OCI-M2 (cell line): ENCODE data around the gene TOMM70.
A peak's percentile ranks its signal among the peaks of the same experiment; 100 is the strongest.
"Not testable (repeated sequence)": the region's sequence is repeated elsewhere in the genome, so short reads cannot be mapped to it uniquely, and the experiment has no call there.

Experiments
- DNase-seq: peaks from one replicate; lab custom pipeline; 2025; ENCODE audit not compliant: unreplicated experiment; lab: John Stamatoyannopoulos, UW

The TOMM70 gene

GRCh38 chr3:100368441-100368840 is 32.4 kb downstream of the TOMM70 start:
- DNase-seq = no peak

- no peak for DNase-seq
Observed at GRCh38 chr3:100366424-100366823, 34.5 kb downstream of the TOMM70 start.

DNA sequence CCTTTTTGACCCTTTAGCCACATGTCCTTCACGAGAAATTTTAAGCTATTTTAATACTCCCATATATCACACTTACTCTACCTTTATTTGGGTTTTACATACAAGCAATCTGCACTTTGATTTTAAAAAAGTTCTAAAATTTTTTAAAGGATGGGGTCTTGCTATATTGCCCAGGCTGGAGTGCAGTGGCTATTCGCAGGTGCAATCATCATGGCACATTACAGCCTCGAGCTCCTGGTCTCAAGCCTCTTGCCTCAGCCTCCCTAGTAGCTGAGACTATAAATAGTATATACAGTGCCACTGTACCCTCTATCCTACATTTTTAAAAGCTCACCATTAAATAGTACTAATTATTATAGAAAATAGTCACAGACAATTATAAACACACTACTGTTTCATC is 36.5 kb downstream of the TOMM70 start:
- DNase-seq = no peak

GRCh38 chr3:100361897-100362296 is 39.0 kb downstream of the TOMM70 start:
- DNase-seq = no peak

DNA sequence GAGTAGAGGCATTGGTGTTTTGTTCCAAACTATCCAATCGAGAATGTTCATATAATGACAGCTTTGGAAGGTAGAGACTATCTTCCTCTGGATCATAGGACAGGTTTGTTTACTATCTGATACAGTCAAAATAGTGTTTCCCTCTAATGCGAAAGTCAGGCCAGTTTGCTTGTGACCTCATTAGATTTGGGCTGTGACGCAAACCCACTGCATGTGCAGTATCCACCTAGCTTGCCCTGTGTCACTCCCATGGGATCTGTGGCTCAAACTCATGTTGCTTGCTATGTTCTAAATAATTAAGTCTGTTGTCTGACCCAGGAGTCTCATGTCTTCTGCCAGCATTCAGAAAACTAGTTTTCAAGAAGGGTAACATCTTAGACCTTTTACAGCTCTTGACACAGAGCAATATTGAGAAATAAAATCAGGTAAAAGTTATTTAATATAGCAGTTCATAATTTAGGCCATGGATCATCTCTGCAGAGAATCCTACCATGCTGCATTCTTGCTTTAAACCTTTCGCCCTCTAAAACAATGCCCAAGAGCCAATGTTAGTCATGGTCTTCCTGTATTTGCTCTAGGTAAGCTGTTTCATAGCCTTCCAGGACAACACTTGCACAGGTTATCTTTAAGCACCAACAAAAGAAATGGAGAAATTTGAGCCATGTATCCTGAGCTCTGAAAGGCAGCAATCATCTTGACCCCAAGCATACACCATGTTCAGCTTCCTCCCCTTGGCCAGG is 40.0 kb downstream of the TOMM70 start:
- no peak for DNase-seq

DNA sequence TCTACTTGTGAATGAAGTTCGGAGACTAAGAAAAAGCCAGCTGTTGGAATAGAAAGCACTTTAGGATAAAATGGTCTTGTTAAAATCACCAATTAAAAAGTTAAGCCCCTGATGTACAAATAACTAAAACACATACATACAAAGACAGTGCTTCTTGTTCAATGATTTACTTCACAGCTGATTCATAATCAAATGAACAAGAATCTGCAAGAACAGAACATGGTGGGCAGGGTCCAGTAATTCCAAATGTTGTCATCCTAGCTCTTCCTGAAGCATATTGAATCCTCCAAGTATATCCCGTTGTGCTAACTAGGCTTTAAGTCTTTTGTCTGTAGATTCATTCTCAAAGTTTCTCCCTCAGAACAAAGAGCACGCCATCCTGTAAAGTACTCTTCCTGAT is 41.9 kb downstream of the TOMM70 start:
- DNase-seq = no peak

- DNase-seq = no peak
Observed at GRCh38 chr3:100358413-100358812, 42.5 kb downstream of the TOMM70 start.

DNA sequence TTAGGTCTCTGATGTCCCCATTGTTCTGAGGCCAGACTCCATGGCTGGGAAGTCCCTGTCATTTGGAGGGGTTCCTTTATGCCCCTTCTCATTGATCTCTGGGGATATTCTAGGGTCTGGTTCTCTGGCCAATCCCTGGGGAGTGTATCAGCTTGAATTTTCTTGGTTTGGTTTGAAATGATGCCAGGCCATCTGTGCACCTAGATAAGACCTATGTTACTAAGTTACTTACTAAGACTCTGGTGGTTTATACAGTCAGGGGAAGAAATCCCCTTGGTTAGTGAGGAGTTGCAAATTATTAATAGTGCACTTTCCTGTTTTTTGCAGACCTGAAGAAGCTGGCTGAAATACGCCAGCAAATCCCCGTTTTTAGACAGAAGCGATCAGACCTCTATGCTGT is 46.0 kb downstream of the TOMM70 start:
- no peak for DNase-seq

GRCh38 chr3:100352296-100353231 is 48.3 kb downstream of the TOMM70 start:
- no peak for DNase-seq

GRCh38 chr3:100351770-100352169 is 49.1 kb downstream of the TOMM70 start:
- not testable (repeated sequence) for DNase-seq

DNA sequence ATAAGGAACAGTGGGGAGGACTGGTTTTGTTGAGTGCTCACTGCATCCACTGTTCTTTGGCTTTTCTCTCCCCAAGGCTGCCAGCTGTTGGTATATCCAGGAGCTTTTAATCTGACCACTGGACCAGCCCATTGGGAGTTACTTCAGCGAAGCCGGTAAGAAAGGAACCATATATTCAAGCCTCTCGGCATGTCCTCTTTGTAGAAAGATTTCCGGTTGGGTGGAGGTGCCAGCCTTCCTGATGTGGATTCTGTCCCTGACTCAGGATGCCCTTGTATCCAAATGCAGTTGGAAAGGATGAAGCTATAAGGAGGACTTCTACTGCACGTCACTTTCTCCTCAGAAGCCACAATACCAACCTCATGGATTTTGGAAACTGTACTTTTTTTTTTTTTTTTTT is 52.2 kb downstream of the TOMM70 start:
- no peak for DNase-seq

GRCh38 chr3:100340527-100340926 is 60.4 kb downstream of the TOMM70 start:
- DNase-seq = no peak

GRCh38 chr3:100339786-100340185 is 61.1 kb downstream of the TOMM70 start:
- DNase-seq = no peak

DNA sequence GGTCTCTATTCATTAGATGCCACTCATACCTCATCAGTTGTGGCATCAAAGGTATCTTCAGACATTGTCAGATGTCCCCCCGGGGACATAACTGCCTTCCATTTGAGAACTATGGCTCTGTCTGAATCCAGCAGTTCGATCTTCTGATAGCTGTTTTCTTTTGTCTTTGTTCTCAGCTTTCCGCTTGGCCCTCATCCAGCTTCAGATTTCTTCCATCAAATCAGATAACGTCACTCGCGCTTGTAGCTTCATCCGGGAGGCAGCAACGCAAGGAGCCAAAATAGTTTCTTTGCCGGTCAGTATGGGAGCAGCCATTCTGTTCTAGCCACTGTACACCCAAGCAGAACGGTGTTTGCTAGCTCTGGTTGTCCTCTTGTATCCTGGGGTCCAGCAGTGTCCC is 62.0 kb downstream of the TOMM70 start:
- no peak for DNase-seq

- DNase-seq = not testable (repeated sequence)
Observed at GRCh38 chr3:100336229-100336628, 64.7 kb downstream of the TOMM70 start.

- DNase-seq = peak; percentile 38
Observed at GRCh38 chr3:100335434-100335833, 65.5 kb downstream of the TOMM70 start.

GRCh38 chr3:100334488-100335351 is 66.2 kb downstream of the TOMM70 start, which contains the start of gene NIT2:
TSS of gene NIT2 (plus strand) at chr3:100334757. CDS start at chr3:100334792, 35 bp downstream.
- peak; percentile 38 for DNase-seq

- no peak for DNase-seq
Observed at GRCh38 chr3:100333970-100334487, 66.9 kb downstream of the TOMM70 start.

- no peak for DNase-seq
Observed at GRCh38 chr3:100333051-100333450, 67.8 kb downstream of the TOMM70 start.

GRCh38 chr3:100331660-100332059 is 69.2 kb downstream of the TOMM70 start:
- DNase-seq = no peak

- DNase-seq = no peak
Observed at GRCh38 chr3:100330651-100331050, 70.2 kb downstream of the TOMM70 start.
